ENCODE data around the gene SLC35F6.
A peak's percentile ranks its signal among the peaks of the same experiment; 100 is the strongest.

SLC35F6 gene

GRCh38 chr2:26764078-26764887, at the start of gene SLC35F6:
Gene SLC35F6, plus strand, starts transcription at chr2:26764284. Its CDS starts 66 bp downstream, at chr2:26764350.
- Mint-ChIP-seq H3K4me1 (ENCODE audit: low read depth) (peaks cover 57% of the 10 kb centered on the region), H3K36me3 (ENCODE audit: low read depth) (peaks cover 40% of the 10 kb centered on the region), H3K27ac (peak within 1 kb of the TSS; percentile 99), H3K27me3 (peaks cover 18% of the 10 kb centered on the region), H3K9me3 (no peaks in the 10 kb centered on the region), H3K4me3 (peak within 1 kb of the TSS; percentile 99)
- intact Hi-C loops (cut with micrococcal nuclease) = no loop called here

DNA sequence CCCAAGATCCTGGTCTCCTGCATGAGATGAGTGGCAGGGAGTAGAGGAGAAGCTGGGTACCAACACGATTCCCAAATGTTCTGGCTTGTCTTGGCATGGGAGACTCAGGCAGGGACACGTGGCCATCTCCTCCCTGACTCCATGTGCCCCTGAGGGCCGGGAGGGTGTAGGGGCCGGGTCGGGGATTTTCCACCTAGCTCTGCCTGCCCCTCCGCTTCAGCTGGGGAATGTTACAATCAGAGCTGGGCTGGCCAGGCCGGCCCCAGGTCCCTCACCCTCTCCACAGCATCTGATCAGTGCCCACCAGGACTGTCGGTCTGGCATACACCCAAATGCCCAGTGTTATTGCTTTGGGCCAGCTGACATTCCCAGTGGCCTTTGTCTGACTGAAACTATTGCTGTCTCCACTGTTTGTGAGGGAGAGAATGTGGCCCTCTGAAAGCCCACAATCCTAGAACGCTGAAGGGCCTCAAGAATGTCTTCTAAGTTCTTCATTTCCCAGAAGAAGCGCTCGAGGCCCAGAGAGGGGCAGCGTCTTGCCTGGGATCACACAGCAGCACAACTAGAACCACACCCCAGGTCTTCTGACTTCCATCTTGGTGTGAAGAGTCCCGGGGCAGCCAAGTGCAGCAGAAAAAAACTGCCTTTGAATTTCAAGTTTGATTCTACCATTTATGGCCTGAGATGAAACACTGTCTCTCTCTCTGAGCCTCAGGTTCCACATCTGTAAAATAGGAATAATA, 48.4 kb upstream of the SLC35F6 start:
- no peak overlapping the region for H3K27ac Mint-ChIP-seq
- H3K4me3 Mint-ChIP-seq = no peak overlapping the region
- peaks cover 1% of the 10 kb centered on the region for H3K27me3 Mint-ChIP-seq
- no peaks in the 10 kb centered on the region for H3K9me3 Mint-ChIP-seq
- no peaks in the 10 kb centered on the region for H3K36me3 Mint-ChIP-seq (ENCODE audit: low read depth)
- H3K4me1 Mint-ChIP-seq (ENCODE audit: low read depth) = no peaks in the 10 kb centered on the region
- intact Hi-C loops (cut with micrococcal nuclease) = no loop called here

GRCh38 chr2:26716340-26716739, 47.7 kb upstream of the SLC35F6 start:
- Mint-ChIP-seq H3K9me3 (no peaks in the 10 kb centered on the region), H3K27me3 (peaks cover 1% of the 10 kb centered on the region), H3K4me1 (ENCODE audit: low read depth) (no peaks in the 10 kb centered on the region), H3K4me3 (no peak overlapping the region), H3K36me3 (ENCODE audit: low read depth) (no peaks in the 10 kb centered on the region), H3K27ac (no peak overlapping the region)
- intact Hi-C loops (cut with micrococcal nuclease) = no loop called here

DNA sequence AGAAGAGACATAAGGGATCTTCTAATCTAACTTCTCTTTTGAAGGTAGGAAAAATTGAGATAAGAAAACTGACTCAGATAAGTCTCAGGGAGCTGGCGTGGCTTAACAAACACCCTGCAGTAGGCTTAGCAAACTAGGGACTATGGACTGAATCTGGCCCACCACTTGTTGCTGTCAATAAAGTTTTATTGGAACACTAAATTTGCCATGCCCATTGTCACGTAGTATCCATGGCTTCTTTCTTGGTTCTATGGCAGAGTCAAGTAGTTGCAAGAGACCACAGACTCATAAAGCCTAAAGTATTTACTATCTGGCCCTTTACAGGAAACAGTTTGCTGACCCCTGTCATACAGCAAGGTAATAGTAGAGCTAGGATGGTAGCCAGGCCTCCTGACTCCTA, 47.3 kb upstream of the SLC35F6 start:
- Mint-ChIP-seq H3K4me3 (no peak overlapping the region), H3K27me3 (peaks cover 1% of the 10 kb centered on the region), H3K9me3 (no peaks in the 10 kb centered on the region), H3K36me3 (ENCODE audit: low read depth) (no peaks in the 10 kb centered on the region), H3K4me1 (ENCODE audit: low read depth) (no peaks in the 10 kb centered on the region), H3K27ac (no peak overlapping the region)
- intact Hi-C loops (cut with micrococcal nuclease) = no loop called here

GRCh38 chr2:26717362-26717761, 46.7 kb upstream of the SLC35F6 start:
- no peaks in the 10 kb centered on the region for H3K27me3 Mint-ChIP-seq
- H3K4me3 Mint-ChIP-seq = no peak overlapping the region
- H3K27ac Mint-ChIP-seq = no peak overlapping the region
- no peaks in the 10 kb centered on the region for H3K9me3 Mint-ChIP-seq
- intact Hi-C loops (cut with micrococcal nuclease) = no loop called here
- H3K4me1 Mint-ChIP-seq (ENCODE audit: low read depth) = no peaks in the 10 kb centered on the region
- H3K36me3 Mint-ChIP-seq (ENCODE audit: low read depth) = no peaks in the 10 kb centered on the region

DNA sequence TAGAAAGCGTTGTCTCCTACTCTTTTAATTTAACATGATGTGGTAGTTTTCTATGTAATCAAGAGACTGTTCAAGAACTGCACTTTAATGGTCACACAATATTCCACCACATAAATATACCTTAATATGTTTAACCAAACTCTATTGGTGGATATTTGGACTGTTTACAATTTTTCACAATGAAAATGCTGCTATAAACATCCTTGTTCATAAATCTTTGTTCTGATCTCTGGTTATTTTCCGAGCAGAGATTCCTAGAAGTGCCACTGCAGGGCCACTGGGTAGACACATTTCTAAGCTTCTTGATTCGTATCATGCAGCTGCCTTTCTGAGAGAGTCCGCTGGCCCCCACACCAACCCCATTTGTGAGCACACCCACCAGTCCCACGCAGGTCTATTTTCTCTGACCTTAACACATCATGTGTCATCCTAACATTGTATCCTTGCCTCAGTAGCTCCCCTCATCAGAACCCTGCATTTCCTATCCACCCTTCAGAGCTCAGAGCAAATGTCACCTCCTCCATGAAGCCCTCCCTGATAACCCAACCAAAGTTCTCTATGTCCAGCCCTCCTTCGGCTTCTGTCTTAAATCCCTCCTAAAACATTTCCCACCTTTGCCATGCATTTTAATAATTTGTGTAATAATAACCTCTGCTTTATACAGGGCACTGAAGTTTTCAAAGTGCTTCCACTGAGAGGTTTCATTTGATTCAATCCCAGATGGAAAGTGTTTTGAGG, 45.0 kb upstream of the SLC35F6 start:
- Mint-ChIP-seq H3K27me3 (no peaks in the 10 kb centered on the region), H3K27ac (no peak overlapping the region), H3K4me1 (ENCODE audit: low read depth) (no peaks in the 10 kb centered on the region)

GRCh38 chr2:26720322-26721114, 43.6 kb upstream of the SLC35F6 start:
- H3K9me3 Mint-ChIP-seq = no peaks in the 10 kb centered on the region
- H3K36me3 Mint-ChIP-seq (ENCODE audit: low read depth) = no peaks in the 10 kb centered on the region
- no peaks in the 10 kb centered on the region for H3K4me1 Mint-ChIP-seq (ENCODE audit: low read depth)
- H3K27me3 Mint-ChIP-seq = no peaks in the 10 kb centered on the region
- H3K4me3 Mint-ChIP-seq = no peak overlapping the region
- no peak overlapping the region for H3K27ac Mint-ChIP-seq
- intact Hi-C loops (cut with micrococcal nuclease) = no loop called here

More for the DNA sequence above, 45.0 kb upstream of the SLC35F6 start:
- no peak overlapping the region for H3K4me3 Mint-ChIP-seq
- H3K36me3 Mint-ChIP-seq (ENCODE audit: low read depth) = no peaks in the 10 kb centered on the region
- intact Hi-C loops (cut with micrococcal nuclease) = no loop called here
- H3K9me3 Mint-ChIP-seq = no peaks in the 10 kb centered on the region

DNA sequence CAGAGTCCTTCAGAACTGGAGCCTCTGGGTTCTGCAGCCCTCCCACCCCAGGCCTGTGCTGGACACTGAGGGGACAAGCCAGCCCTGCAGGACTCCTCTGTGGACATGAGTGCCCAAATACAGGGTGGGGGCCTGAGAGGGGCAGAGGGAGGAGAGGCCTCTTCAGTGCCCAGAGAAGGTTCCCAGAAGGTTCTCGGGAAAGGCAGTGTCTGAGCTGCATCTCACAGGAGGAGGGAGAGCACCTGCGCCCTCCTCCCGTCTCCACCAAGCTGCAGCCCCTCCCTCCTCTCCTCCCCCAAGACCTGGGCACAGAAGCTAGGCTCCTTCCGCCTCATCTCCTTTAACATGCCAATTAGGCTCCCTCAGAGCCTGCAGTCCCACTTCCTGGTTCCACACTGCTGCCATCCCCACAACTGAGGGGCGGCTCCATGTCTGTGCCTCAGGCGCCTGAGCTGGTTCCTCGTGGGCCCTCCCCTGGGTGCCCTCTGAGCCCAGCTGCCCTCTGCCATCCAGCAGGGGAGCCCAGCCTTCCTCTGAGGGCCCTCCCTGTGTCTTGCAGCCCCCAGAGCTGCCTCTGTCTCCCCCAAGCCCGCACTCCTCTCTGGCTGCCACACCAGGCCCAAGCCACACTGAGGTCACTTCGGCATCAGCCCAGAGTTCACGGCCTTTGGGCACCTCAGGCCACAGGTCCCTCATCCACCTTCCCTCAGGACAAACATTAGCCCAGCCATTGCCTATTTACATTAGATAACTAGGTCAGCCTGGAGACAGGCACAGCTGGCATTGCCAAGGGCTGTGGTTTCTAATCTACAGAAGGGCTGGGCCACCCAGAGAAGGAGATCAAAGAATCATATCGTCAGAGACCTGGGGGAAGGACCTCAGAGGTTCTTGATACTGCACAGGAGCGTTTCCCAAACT, 42.7 kb upstream of the SLC35F6 start:
- Mint-ChIP-seq H3K4me1 (ENCODE audit: low read depth) (no peaks in the 10 kb centered on the region), H3K4me3 (no peak overlapping the region), H3K36me3 (ENCODE audit: low read depth) (no peaks in the 10 kb centered on the region), H3K27ac (no peak overlapping the region), H3K27me3 (peaks cover 4% of the 10 kb centered on the region), H3K9me3 (no peaks in the 10 kb centered on the region)
- intact Hi-C loops (cut with micrococcal nuclease) = no loop called here

GRCh38 chr2:26722328-26722727, 41.8 kb upstream of the SLC35F6 start:
- Mint-ChIP-seq H3K27me3 (peaks cover 10% of the 10 kb centered on the region), H3K27ac (no peak overlapping the region), H3K4me3 (no peak overlapping the region), H3K36me3 (ENCODE audit: low read depth) (no peaks in the 10 kb centered on the region), H3K4me1 (ENCODE audit: low read depth) (no peaks in the 10 kb centered on the region), H3K9me3 (no peaks in the 10 kb centered on the region)
- intact Hi-C loops (cut with micrococcal nuclease) = no loop called here

DNA sequence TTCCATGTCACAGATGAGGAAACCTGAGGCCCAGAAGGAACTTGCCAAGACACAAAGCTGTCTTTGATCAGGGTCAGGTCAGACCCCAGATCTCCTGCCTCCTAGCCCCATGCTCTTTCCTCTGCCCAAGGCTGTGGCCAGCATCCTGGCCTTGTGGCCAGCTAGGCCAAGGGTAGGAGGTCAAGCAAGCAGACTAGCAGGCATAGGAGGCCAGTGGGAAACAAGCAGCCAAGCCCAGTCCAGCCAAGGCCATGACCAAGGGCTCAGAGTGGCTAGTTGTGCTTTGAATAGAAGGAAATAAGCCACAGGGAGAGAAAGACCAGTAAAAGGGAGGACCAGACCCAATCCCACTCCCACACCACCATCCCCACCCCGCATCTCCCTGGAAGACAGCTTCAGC, 41.2 kb upstream of the SLC35F6 start:
- no peaks in the 10 kb centered on the region for H3K4me1 Mint-ChIP-seq (ENCODE audit: low read depth)

GRCh38 chr2:26723475-26723874, 40.6 kb upstream of the SLC35F6 start:
- Mint-ChIP-seq H3K9me3 (no peaks in the 10 kb centered on the region), H3K36me3 (ENCODE audit: low read depth) (no peaks in the 10 kb centered on the region), H3K4me1 (ENCODE audit: low read depth) (no peaks in the 10 kb centered on the region), H3K27me3 (peaks cover 19% of the 10 kb centered on the region), H3K4me3 (no peak overlapping the region), H3K27ac (no peak overlapping the region)
- intact Hi-C loops (cut with micrococcal nuclease) = no loop called here

More for the DNA sequence above, 41.2 kb upstream of the SLC35F6 start:
- peaks cover 14% of the 10 kb centered on the region for H3K27me3 Mint-ChIP-seq
- no peaks in the 10 kb centered on the region for H3K36me3 Mint-ChIP-seq (ENCODE audit: low read depth)
- no peak overlapping the region for H3K4me3 Mint-ChIP-seq
- intact Hi-C loops (cut with micrococcal nuclease) = no loop called here
- no peaks in the 10 kb centered on the region for H3K9me3 Mint-ChIP-seq
- H3K27ac Mint-ChIP-seq = no peak overlapping the region

DNA sequence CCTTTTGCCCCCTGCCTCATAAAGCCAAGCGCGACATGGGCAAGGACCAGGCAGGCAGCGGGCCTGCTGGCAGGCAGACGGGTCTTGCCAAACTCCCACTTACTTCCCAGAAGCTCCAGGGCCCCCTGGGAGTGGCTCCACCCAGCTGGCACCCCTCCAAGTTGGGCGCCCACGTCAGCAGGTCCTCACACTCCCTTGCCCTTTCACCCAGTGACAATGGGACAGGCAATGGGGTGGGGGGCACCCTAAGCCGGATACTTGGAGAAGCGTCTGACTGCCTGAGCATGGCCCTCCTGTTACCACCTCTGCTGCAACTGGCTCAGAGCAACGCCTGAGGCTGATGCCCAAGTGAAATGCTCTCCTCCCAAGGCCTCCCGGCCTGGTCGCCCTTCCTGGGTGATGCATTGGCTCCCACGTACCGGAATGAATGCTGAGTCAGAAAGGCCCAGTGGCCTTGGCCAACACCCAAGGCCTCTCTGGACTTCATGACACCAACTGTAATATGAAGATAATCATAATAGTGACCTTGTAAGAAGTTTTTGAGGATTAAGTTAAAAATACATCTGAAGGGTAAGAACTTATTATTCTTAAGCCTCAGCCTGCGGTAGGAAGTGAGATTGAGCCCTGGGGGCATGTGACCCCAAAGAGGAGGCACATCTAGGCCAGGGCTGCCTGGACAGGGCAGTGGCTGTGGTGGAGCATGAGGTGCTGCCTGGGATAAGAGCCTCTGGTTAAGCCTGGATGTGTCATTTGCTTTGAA, 39.9 kb upstream of the SLC35F6 start:
- intact Hi-C loops (cut with micrococcal nuclease) = no loop called here
- H3K27me3 Mint-ChIP-seq = peaks cover 25% of the 10 kb centered on the region
- no peaks in the 10 kb centered on the region for H3K9me3 Mint-ChIP-seq
- H3K27ac Mint-ChIP-seq = no peak overlapping the region
- H3K4me1 Mint-ChIP-seq (ENCODE audit: low read depth) = no peaks in the 10 kb centered on the region
- no peak overlapping the region for H3K4me3 Mint-ChIP-seq
- H3K36me3 Mint-ChIP-seq (ENCODE audit: low read depth) = no peaks in the 10 kb centered on the region

Data from dendritic cell treated with granulocyte-macrophage colony-stimulating factor and Interleukin-4, amounts not matched to agents 40 ng/mL and 50 ng/mL, for 4 days (primary cell).